CD4-positive, alpha-beta memory T cell (primary cell): ENCODE measurements around the gene C3orf38. TPM values are rescaled to one million over a fixed set of nuclear protein-coding genes. Genes with fewer than 3 reads are reported as not detected.

ENCODE experiments used
- CTCF ChIA-PET: fragments of 350-600 bp; sonication (Branson Sonifier 250); formaldehyde crosslinking; loops from one replicate; lab custom pipeline; 2021; ENCODE audit warnings: inconsistent platforms; ENCODE audit not compliant: partially characterized antibody; lab: Charles Lee
- POLR2A ChIA-PET: fragments of 350-600 bp; sonication (Branson Sonifier 250); formaldehyde crosslinking; loops from one replicate; lab custom pipeline; 2021; ENCODE audit not compliant: partially characterized antibody; lab: Charles Lee
- DNase-seq, 5 donors: peaks; one replicate each; pipeline versions ENCODE4 v3.0.0 to v3.0.0-alpha.2; 2020 to 2022; ENCODE audit warnings: mixed read lengths in 1 of 5
- H3K27ac ChIP-seq: one replicate; pipeline ENCODE4 v1.7.0; 2013; ENCODE audit warnings: low read depth, low read length
- H3K27me3 ChIP-seq: 2 replicates; pipeline ENCODE4 v1.7.0; 2013; ENCODE audit warnings: mild to moderate bottlenecking, low read length, moderate library complexity; ENCODE audit not compliant: insufficient read depth
- H3K36me3 ChIP-seq: 2 replicates; pipeline ENCODE4 v1.7.0; 2013; ENCODE audit warnings: mild to moderate bottlenecking, low read length, moderate library complexity; ENCODE audit not compliant: insufficient read depth
- H3K4me1 ChIP-seq: 2 replicates; pipeline ENCODE4 v1.7.0; 2013; ENCODE audit warnings: mild to moderate bottlenecking, low read length, moderate library complexity; ENCODE audit not compliant: insufficient read depth
- H3K4me3 ChIP-seq, 2 donors: one replicate each; pipeline ENCODE4 v1.7.0; 2013; ENCODE audit warnings: low read length in 2 of 2, mild to moderate bottlenecking in 1 of 2
- H3K9me3 ChIP-seq, 2 donors: one replicate each; pipeline ENCODE4 v1.7.0; 2013; ENCODE audit warnings: low read length in 2 of 2, control low read depth in 1 of 2; ENCODE audit not compliant: control insufficient read depth in 1 of 2
- H3K27ac Mint-ChIP-seq, 7 donors: one replicate each; pipeline ENCODE4 v1.8.0; 2020 to 2021; ENCODE audit warnings: mixed read lengths in 7 of 7, mild to moderate bottlenecking in 6 of 7, inconsistent platforms in 3 of 7, moderate library complexity in 3 of 7
- H3K27me3 Mint-ChIP-seq, 2 donors: one replicate each; pipeline ENCODE4 v1.8.0; 2020 to 2021; ENCODE audit warnings: mixed read lengths in 2 of 2
- H3K36me3 Mint-ChIP-seq, 2 donors: one replicate each; pipeline ENCODE4 v1.8.0; 2020 to 2021; ENCODE audit warnings: mixed read lengths in 2 of 2, inconsistent platforms in 1 of 2, mild to moderate bottlenecking in 1 of 2
- H3K4me1 Mint-ChIP-seq, 4 donors: one replicate each; pipeline ENCODE4 v1.8.0; 2020 to 2021; ENCODE audit warnings: mixed read lengths in 4 of 4, mild to moderate bottlenecking in 1 of 4
- H3K4me3 Mint-ChIP-seq, 8 donors: one replicate each; pipeline ENCODE4 v1.8.0; 2020 to 2021; ENCODE audit warnings: mixed read lengths in 8 of 8, mild to moderate bottlenecking in 7 of 8, moderate library complexity in 6 of 8, inconsistent platforms in 3 of 8
- H3K9me3 Mint-ChIP-seq, 8 donors: one replicate each; pipeline ENCODE4 v1.8.0; 2020 to 2021; ENCODE audit warnings: mixed read lengths in 8 of 8, mild to moderate bottlenecking in 5 of 8, inconsistent platforms in 3 of 8, moderate library complexity in 1 of 8
- intact Hi-C: fragments of 100-400 bp; cut with micrococcal nuclease; formaldehyde crosslinking; loops from one replicate; pipeline ENCODE4 v1.15.1; 2023
- polyA plus RNA-seq, 2 donors: library from polyadenylated mRNA; unstranded; fragments of 300-500 nt; fragmentation: Illumina TruSeq; gene quantifications; one replicate each; pipeline ENCODE4 v1.2.3, GENCODE V29; 2021
- total RNA-seq, 2 experiments: library from RNA; stranded (reverse); gene quantifications; one replicate each; pipeline ENCODE4 v1.2.3, GENCODE V29; 2021

The C3orf38 gene
- total RNA-seq (10 to 100 TPM; 36.5 to 38.5 TPM), polyA plus RNA-seq (10 to 100 TPM; 19.0 to 24.2 TPM)

DNA sequence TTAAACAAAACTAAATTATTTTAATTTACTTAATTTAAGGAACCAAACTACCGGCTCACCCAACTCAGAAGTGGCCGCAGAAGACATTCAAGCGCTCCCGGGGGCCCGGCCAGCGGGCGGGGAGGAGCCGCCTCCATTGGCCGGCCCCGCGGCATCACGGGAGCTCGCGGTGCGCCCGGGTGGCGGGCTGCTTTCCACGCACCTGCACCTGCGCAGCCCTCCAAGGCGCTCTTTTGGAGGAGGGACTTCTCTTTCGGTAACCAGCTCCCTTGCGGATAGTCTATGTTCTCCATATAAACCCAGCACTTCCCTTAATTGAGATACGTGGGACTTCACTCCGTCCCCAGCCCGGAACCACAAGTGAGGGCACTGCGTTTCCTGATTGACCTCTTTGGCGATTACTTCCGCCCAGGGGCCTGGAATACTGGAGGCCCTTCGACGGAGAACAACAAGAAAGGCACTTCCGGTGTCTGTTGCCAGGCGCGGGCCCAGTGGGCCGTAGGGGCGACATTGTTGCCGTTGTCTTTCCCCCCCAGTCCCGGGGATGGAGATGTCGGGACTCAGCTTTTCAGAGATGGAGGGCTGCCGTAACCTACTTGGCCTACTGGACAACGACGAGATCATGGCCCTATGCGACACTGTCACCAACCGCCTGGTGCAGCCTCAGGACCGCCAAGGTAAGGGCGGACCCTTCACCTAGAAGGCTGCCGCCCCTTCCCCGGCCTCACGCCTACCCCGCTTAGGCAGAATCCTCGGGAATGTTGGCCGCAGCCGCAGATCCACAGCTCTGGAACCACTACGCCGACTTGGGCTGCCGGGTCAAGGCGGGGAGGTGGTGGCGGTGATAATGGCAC, at the start of gene C3orf38:
Gene C3orf38 (plus strand): TSS at position 451 of the 854 bp plus-strand sequence. CDS start 94 bp downstream, at position 545.
- peak; percentile 83 to 86 (median 85) for DNase-seq
- CTCF ChIA-PET = interaction anchor here (0.9 to 1.8 kb wide), 8 partner anchors 30 to 924 kb away, joined by 3 to 6 read pairs (median 4); no protein-coding TSS in a partner anchor
- Mint-ChIP-seq H3K4me3 (peak within 1 kb of the TSS; percentile 96 to 99 (median 98)), H3K36me3 (peaks cover 10 to 25% of the 10 kb centered on the region in 2 donors), H3K27me3 (no peaks in the 10 kb centered on the region), H3K4me1 (peaks cover 15 to 43% (median 26%) of the 10 kb centered on the region in 4 donors), H3K27ac (peak within 1 kb of the TSS; percentile 95 to 99 (median 98)), H3K9me3 (no peaks in the 10 kb centered on the region)
- H3K36me3 ChIP-seq = peaks cover 4% of the 10 kb centered on the region
- H3K4me1 ChIP-seq = peaks cover 36% of the 10 kb centered on the region
- H3K9me3 ChIP-seq = no peaks in the 10 kb centered on the region
- H3K27ac ChIP-seq = peak within 1 kb of the TSS; percentile 90
- H3K4me3 ChIP-seq = peak within 1 kb of the TSS; percentile 96 to 99
- POLR2A ChIA-PET = interaction anchor here (0.6 to 6.3 kb wide), 17 partner anchors 14 to 923 kb away, joined by 3 to 103 read pairs (median 3); partner anchors contain the start of genes CGGBP1, CHMP2B and ZNF654
- H3K27me3 ChIP-seq = no peaks in the 10 kb centered on the region
- intact Hi-C loops = loop anchor here (1.0 to 2.0 kb wide), 3 partner anchors 37 to 922 kb away; partner anchors contain the start of genes CGGBP1, CHMP2B and ZNF654

- peaks cover 18 to 43% (median 23%) of the 10 kb centered on the region in 4 donors for H3K4me1 Mint-ChIP-seq
- POLR2A ChIA-PET = no interaction called here
- H3K27me3 ChIP-seq = no peaks in the 10 kb centered on the region
- H3K36me3 ChIP-seq = no peaks in the 10 kb centered on the region
- H3K36me3 Mint-ChIP-seq = peaks cover 37 to 39% of the 10 kb centered on the region in 2 donors
- no peak overlapping the region for H3K4me3 Mint-ChIP-seq
- no peak overlapping the region for H3K4me3 ChIP-seq
- H3K27me3 Mint-ChIP-seq = no peaks in the 10 kb centered on the region
- H3K4me1 ChIP-seq = no peaks in the 10 kb centered on the region
- no peak overlapping the region for H3K27ac ChIP-seq
- H3K27ac Mint-ChIP-seq = peak overlapping the region in 2 of 7 donors; percentile 10 to 25
- intact Hi-C loops = no loop called here
- no peak for DNase-seq
- CTCF ChIA-PET = interaction anchor here (0.9 to 3.5 kb wide), 2 partner anchors 11 kb away, joined by 3 to 12 read pairs; no protein-coding TSS in a partner anchor
- H3K9me3 Mint-ChIP-seq = peaks cover 0 to 10% (median 2%) of the 10 kb centered on the region in 8 donors
- no peaks in the 10 kb centered on the region for H3K9me3 ChIP-seq
Observed at GRCh38 chr3:88101142-88101541, 48.6 kb upstream of the C3orf38 start.

DNA sequence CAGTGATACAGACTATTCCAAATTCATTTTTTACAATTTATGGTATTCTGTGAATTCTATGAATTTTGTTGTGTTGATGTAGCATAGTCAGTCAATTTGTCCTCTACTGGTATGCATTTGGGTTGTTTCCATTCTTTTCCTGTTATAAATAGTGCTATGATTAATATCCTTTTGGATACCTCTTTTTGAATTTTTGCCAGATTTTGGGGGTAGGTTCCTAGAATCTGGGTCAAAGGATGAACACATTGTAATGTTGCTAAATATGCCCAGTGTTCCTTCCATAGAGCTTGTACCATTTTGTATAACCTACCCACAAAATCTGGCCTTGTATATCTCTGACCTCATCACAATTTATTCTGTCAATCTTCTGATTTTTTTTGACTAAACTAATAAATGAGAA, 44.4 kb upstream of the C3orf38 start:
- intact Hi-C loops = no loop called here
- H3K27me3 ChIP-seq = no peaks in the 10 kb centered on the region
- no peaks in the 10 kb centered on the region for H3K9me3 ChIP-seq
- CTCF ChIA-PET = no interaction called here
- no peak overlapping the region for H3K27ac ChIP-seq
- POLR2A ChIA-PET = interaction anchor here (1.0 kb wide), 1 partner anchor 18 kb away, joined by 3 read pairs; no protein-coding TSS in a partner anchor
- no peaks in the 10 kb centered on the region for H3K4me1 ChIP-seq
- H3K36me3 ChIP-seq = no peaks in the 10 kb centered on the region
- peaks cover 0 to 5% (median 0%) of the 10 kb centered on the region in 8 donors for H3K9me3 Mint-ChIP-seq
- no peak for DNase-seq
- no peak overlapping the region for H3K4me3 ChIP-seq
- no peaks in the 10 kb centered on the region for H3K27me3 Mint-ChIP-seq
- peak overlapping the region in 2 of 7 donors; percentile 10 to 19 for H3K27ac Mint-ChIP-seq
- H3K4me1 Mint-ChIP-seq = peaks cover 19 to 39% (median 23%) of the 10 kb centered on the region in 4 donors
- H3K4me3 Mint-ChIP-seq = no peak overlapping the region
- peaks cover 16 to 19% of the 10 kb centered on the region in 2 donors for H3K36me3 Mint-ChIP-seq

DNA sequence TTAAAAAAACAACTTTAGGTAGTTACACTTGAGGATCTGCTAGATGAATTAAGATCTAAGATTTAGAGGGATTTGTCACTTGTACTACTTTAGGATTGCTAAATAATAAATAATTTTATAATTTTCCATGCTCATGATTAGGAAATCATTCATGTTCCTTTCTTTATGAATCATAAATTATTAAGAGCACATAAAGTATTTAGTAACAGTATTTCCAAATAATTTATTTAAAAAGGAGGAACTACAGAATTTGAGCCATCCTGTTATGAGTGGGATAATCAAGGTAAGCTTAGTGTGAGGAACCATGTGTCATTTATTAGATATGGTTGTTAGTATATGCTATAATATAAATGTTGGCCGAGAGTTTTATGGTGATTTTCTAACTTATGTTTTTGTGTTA, 37.5 kb upstream of the C3orf38 start:
- Histone ChIP-seq H3K27ac (no peak overlapping the region), H3K27me3 (no peaks in the 10 kb centered on the region), H3K4me3 (no peak overlapping the region), H3K36me3 (peaks cover 6% of the 10 kb centered on the region), H3K9me3 (no peaks in the 10 kb centered on the region), H3K4me1 (no peaks in the 10 kb centered on the region)
- DNase-seq = no peak
- intact Hi-C loops = loop anchor here (2.0 kb wide), 1 partner anchor 39 kb away; no protein-coding TSS in a partner anchor
- Mint-ChIP-seq H3K27me3 (no peaks in the 10 kb centered on the region), H3K27ac (no peak overlapping the region), H3K4me3 (no peak overlapping the region), H3K4me1 (peaks cover 7 to 16% (median 13%) of the 10 kb centered on the region in 4 donors), H3K9me3 (no peaks in the 10 kb centered on the region), H3K36me3 (peaks cover 20 to 26% of the 10 kb centered on the region in 2 donors)
- CTCF ChIA-PET = interaction anchor here (0.8 to 3.6 kb wide), 14 partner anchors 11 to 814 kb away, joined by 3 to 34 read pairs (median 5); no protein-coding TSS in a partner anchor
- POLR2A ChIA-PET = interaction anchor here (1.2 to 2.0 kb wide), 2 partner anchors 37 to 53 kb away, joined by 3 to 11 read pairs; partner anchors contain the start of genes CGGBP1 and ZNF654

- DNase-seq = peak; percentile 60 to 72 (median 66)
- H3K27me3 Mint-ChIP-seq = no peaks in the 10 kb centered on the region
- ChIA-PET CTCF (interaction anchor here (0.8 to 3.6 kb wide), 33 partner anchors 10 to 854 kb away, joined by 3 to 34 read pairs (median 5); partner anchors contain the start of genes C3orf38, CGGBP1 and ZNF654), POLR2A (interaction anchor here (1.2 to 2.0 kb wide), 2 partner anchors 36 to 55 kb away, joined by 3 to 11 read pairs; partner anchors contain the start of genes CGGBP1 and ZNF654)
- Histone ChIP-seq H3K36me3 (peaks cover 6% of the 10 kb centered on the region), H3K27me3 (no peaks in the 10 kb centered on the region), H3K27ac (no peak overlapping the region), H3K9me3 (no peaks in the 10 kb centered on the region), H3K4me3 (no peak overlapping the region), H3K4me1 (no peaks in the 10 kb centered on the region)
- peak overlapping the region in 5 of 7 donors; percentile 1 to 75 (median 55) for H3K27ac Mint-ChIP-seq
- H3K9me3 Mint-ChIP-seq = peaks cover 0 to 1% (median 0%) of the 10 kb centered on the region in 8 donors
- intact Hi-C loops = loop anchor here (1.0 to 2.0 kb wide), 6 partner anchors 37 to 815 kb away; no protein-coding TSS in a partner anchor
- peaks cover 32 to 36% of the 10 kb centered on the region in 2 donors for H3K36me3 Mint-ChIP-seq
- no peak overlapping the region for H3K4me3 Mint-ChIP-seq
- H3K4me1 Mint-ChIP-seq = peaks cover 7 to 18% (median 16%) of the 10 kb centered on the region in 4 donors
Observed at GRCh38 chr3:88113311-88114162, 36.2 kb upstream of the C3orf38 start.

DNA sequence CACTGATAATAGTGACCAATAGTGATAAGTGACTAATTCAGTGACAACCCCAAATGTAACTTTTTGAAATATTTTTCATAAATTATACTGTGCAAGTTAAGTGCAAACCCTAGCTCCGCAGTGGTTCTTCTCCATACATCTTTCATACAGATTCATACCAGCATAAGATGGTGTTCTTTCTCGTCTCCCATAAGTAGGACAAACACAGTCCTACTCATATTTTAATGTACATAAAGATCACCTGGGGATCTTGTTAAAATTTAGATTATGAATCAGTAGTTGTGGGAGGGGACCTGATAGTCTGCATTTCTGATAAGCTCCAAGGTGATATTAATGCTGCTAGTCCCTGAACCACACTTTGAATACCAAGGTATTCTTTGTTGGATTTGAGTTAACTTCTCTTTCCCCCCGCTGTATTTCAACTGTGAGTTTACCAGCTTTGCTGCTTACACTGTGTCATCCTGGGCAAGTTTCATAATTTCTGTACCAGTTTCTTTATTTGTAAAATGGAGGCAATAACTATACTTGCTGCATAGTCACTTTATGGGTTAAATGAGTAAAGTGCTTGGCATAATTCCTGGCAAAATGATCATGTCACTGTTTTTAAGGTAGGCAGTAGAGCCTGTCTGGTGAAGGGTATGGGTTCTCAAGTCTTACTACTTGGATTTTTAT, 34.7 kb upstream of the C3orf38 start:
- ChIA-PET POLR2A (interaction anchor here (1.7 kb wide), 1 partner anchor 34 kb away, joined by 5 read pairs; no protein-coding TSS in a partner anchor), CTCF (interaction anchor here (0.7 to 3.4 kb wide), 5 partner anchors 13 to 764 kb away, joined by 3 to 25 read pairs (median 5); no protein-coding TSS in a partner anchor)
- Mint-ChIP-seq H3K36me3 (peaks cover 35 to 36% of the 10 kb centered on the region in 2 donors), H3K4me1 (peaks cover 6 to 15% (median 12%) of the 10 kb centered on the region in 4 donors), H3K9me3 (peaks cover 0 to 1% (median 0%) of the 10 kb centered on the region in 8 donors), H3K4me3 (no peak overlapping the region), H3K27me3 (no peaks in the 10 kb centered on the region), H3K27ac (no peak overlapping the region)
- Histone ChIP-seq H3K9me3 (no peaks in the 10 kb centered on the region), H3K4me3 (no peak overlapping the region), H3K4me1 (no peaks in the 10 kb centered on the region), H3K27me3 (no peaks in the 10 kb centered on the region), H3K36me3 (peaks cover 6% of the 10 kb centered on the region), H3K27ac (no peak overlapping the region)
- intact Hi-C loops = no loop called here
- DNase-seq = no peak
